Mucosa of rectum (tissue), 2 donors: ENCODE measurements around the gene RHPN2.
"Not testable (repeated sequence)": the region's sequence is repeated elsewhere in the genome, so short reads cannot be mapped to it uniquely, and the experiment has no call there.

Experiments
- H3K27ac ChIP-seq, 2 donors: one replicate each; pipeline ENCODE4 v1.7.0; 2013; ENCODE audit warnings: inconsistent platforms in 2 of 2, low read depth in 2 of 2, low read length in 2 of 2
- H3K27me3 ChIP-seq, 2 donors: one replicate each; pipeline ENCODE4 v1.7.0; 2013; ENCODE audit warnings: low read length in 2 of 2; ENCODE audit not compliant: control insufficient read depth in 2 of 2, insufficient read depth in 2 of 2
- H3K36me3 ChIP-seq, 2 donors: one replicate each; pipeline ENCODE4 v1.7.0; 2013; ENCODE audit warnings: low read length in 2 of 2; ENCODE audit not compliant: control insufficient read depth in 2 of 2, insufficient read depth in 2 of 2
- H3K4me1 ChIP-seq, 2 donors: one replicate each; pipeline ENCODE4 v1.7.0; 2013; ENCODE audit warnings: low read length in 2 of 2, mild to moderate bottlenecking in 1 of 2; ENCODE audit not compliant: control insufficient read depth in 2 of 2, insufficient read depth in 2 of 2
- H3K4me3 ChIP-seq, 2 donors: one replicate each; pipeline ENCODE4 v1.7.0; 2013; ENCODE audit warnings: low read length in 2 of 2
- H3K9ac ChIP-seq, 2 donors: one replicate each; pipeline ENCODE4 v1.7.0; 2013; ENCODE audit warnings: low read length in 2 of 2, low read depth in 1 of 2, mild to moderate bottlenecking in 1 of 2
- H3K9me3 ChIP-seq, 2 donors: one replicate each; pipeline ENCODE4 v1.7.0; 2013; ENCODE audit warnings: low read length in 2 of 2; ENCODE audit not compliant: control insufficient read depth in 2 of 2
- donor health status: healthy.
- donor health status: Normal muscosa, but diverticular disease.

Gene RHPN2

GRCh38 chr19:33003424-33004024 is 61.2 kb downstream of the RHPN2 start:
- H3K4me1 ChIP-seq, H3K27ac ChIP-seq, H3K9me3 ChIP-seq, H3K27me3 ChIP-seq, H3K9ac ChIP-seq, H3K4me3 ChIP-seq: not testable (repeated sequence)
- peaks cover 14 to 25% of the 10 kb centered on the region in 2 donors for H3K36me3 ChIP-seq

- H3K9ac ChIP-seq, H3K4me1 ChIP-seq, H3K4me3 ChIP-seq, H3K9me3 ChIP-seq, H3K27ac ChIP-seq, H3K27me3 ChIP-seq: not testable (repeated sequence)
- H3K36me3 ChIP-seq = peaks cover 21 to 28% of the 10 kb centered on the region in 2 donors
Measured at GRCh38 chr19:33002126-33002865, 62.4 kb downstream of the RHPN2 start.

- Histone ChIP-seq H3K4me3 (no peak overlapping the region), H3K27ac (no peak overlapping the region), H3K27me3 (no peaks in the 10 kb centered on the region)
Measured at GRCh38 chr19:33000910-33001309, 63.8 kb downstream of the RHPN2 start.

GRCh38 chr19:33000510-33000909 is 64.2 kb downstream of the RHPN2 start:
- Histone ChIP-seq H3K27me3 (no peaks in the 10 kb centered on the region), H3K4me3 (no peak overlapping the region), H3K9me3 (no peaks in the 10 kb centered on the region), H3K9ac (no peak overlapping the region), H3K27ac (no peak overlapping the region), H3K4me1 (no peaks in the 10 kb centered on the region), H3K36me3 (peaks cover 14 to 25% of the 10 kb centered on the region in 2 donors)

More at GRCh38 chr19:33000910-33001309, 63.8 kb downstream of the RHPN2 start:
- H3K4me1 ChIP-seq = no peaks in the 10 kb centered on the region
- H3K9ac ChIP-seq = no peak overlapping the region
- H3K36me3 ChIP-seq = peaks cover 14 to 23% of the 10 kb centered on the region in 2 donors
- no peaks in the 10 kb centered on the region for H3K9me3 ChIP-seq

- Histone ChIP-seq H3K27me3 (no peaks in the 10 kb centered on the region), H3K36me3 (peaks cover 18 to 31% of the 10 kb centered on the region in 2 donors), H3K9ac (no peak overlapping the region), H3K4me3 (no peak overlapping the region), H3K9me3 (no peaks in the 10 kb centered on the region), H3K4me1 (no peaks in the 10 kb centered on the region), H3K27ac (no peak overlapping the region)
Measured at GRCh38 chr19:32998722-32999121, 66.0 kb downstream of the RHPN2 start.

- H3K4me1 ChIP-seq = no peaks in the 10 kb centered on the region
- H3K9ac ChIP-seq = no peak overlapping the region
- H3K27ac ChIP-seq = no peak overlapping the region
- no peaks in the 10 kb centered on the region for H3K9me3 ChIP-seq
- no peak overlapping the region for H3K4me3 ChIP-seq
- H3K36me3 ChIP-seq = peaks cover 18 to 33% of the 10 kb centered on the region in 2 donors
- H3K27me3 ChIP-seq = no peaks in the 10 kb centered on the region
Measured at GRCh38 chr19:32997716-32998355, 66.9 kb downstream of the RHPN2 start.

- not testable (repeated sequence) for H3K4me3 ChIP-seq, H3K27ac ChIP-seq, H3K27me3 ChIP-seq, H3K9ac ChIP-seq, H3K4me1 ChIP-seq, H3K9me3 ChIP-seq
- H3K36me3 ChIP-seq = peaks cover 20 to 32% of the 10 kb centered on the region in 2 donors
Measured at GRCh38 chr19:32997061-32997464, 67.6 kb downstream of the RHPN2 start.

GRCh38 chr19:32995966-32996365 is 68.7 kb downstream of the RHPN2 start:
- H3K9ac ChIP-seq, H3K4me3 ChIP-seq, H3K27me3 ChIP-seq, H3K27ac ChIP-seq, H3K9me3 ChIP-seq, H3K4me1 ChIP-seq: not testable (repeated sequence)
- H3K36me3 ChIP-seq = peaks cover 20 to 34% of the 10 kb centered on the region in 2 donors

GRCh38 chr19:32988724-32989123 is 76.0 kb downstream of the RHPN2 start:
- Histone ChIP-seq H3K4me3 (no peak overlapping the region), H3K27ac (no peak overlapping the region), H3K9me3 (no peaks in the 10 kb centered on the region), H3K27me3 (no peaks in the 10 kb centered on the region), H3K4me1 (no peaks in the 10 kb centered on the region), H3K9ac (no peak overlapping the region), H3K36me3 (peaks cover 20 to 25% of the 10 kb centered on the region in 2 donors)

- H3K27me3 ChIP-seq, H3K9me3 ChIP-seq, H3K4me1 ChIP-seq, H3K9ac ChIP-seq, H3K27ac ChIP-seq, H3K4me3 ChIP-seq: not testable (repeated sequence)
- peaks cover 20 to 24% of the 10 kb centered on the region in 2 donors for H3K36me3 ChIP-seq
Measured at GRCh38 chr19:32988254-32988653, 76.4 kb downstream of the RHPN2 start.
